IMR-90 (cell line): ENCODE data around the gene FAM25A. TPM values are rescaled to one million over a fixed set of nuclear protein-coding genes. Genes with fewer than 3 reads are reported as not detected.
"Not testable (repeated sequence)": the region's sequence is repeated elsewhere in the genome, so short reads cannot be mapped to it uniquely, and the experiment has no call there.

ENCODE experiments used
- ATAC-seq: fragments of 200-7000 bp; cut with Tn5 transposase; 2 replicates; pipeline ENCODE4 v1.9.1; 2020; ENCODE audit warnings: low read depth, mild to moderate bottlenecking, moderate library complexity
- BruUV-seq: library from RNA; stranded (reverse); fragments of 400-500 nt; replicated peaks from 2 replicates; lab custom pipeline; 2021; lab: Mats Ljungman, UMichigan
- CTCF ChIA-PET: fragments of 300-600 bp; formaldehyde crosslinking; extraction: SDS; loops from one replicate; lab custom pipeline; 2021; ENCODE audit warnings: antibody characterized with exemption; lab: Yijun Ruan, JAX
- POLR2A ChIA-PET: fragments of 300-600 bp; sonication (Branson Sonifier 250); formaldehyde crosslinking; loops from one replicate; lab custom pipeline; 2022; ENCODE audit warnings: antibody characterized with exemption; ENCODE audit not compliant: unreplicated experiment; lab: Charles Lee
- DNase-seq: peaks from one replicate; pipeline ENCODE4 v3.0.0; 2013
- H2AFZ ChIP-seq: replicated peaks from 2 replicates; pipeline ENCODE3; 2013; ENCODE audit warnings: low read length, mild to moderate bottlenecking; ENCODE audit not compliant: poor library complexity
- H2AK5ac ChIP-seq: 2 replicates; pipeline ENCODE4 v1.6.1; 2013; ENCODE audit warnings: low read depth, low read length, inconsistent platforms
- H2AK9ac ChIP-seq: replicated peaks from 2 replicates; pipeline ENCODE3; 2013; ENCODE audit warnings: mild to moderate bottlenecking, low read depth, low read length, moderate library complexity; ENCODE audit not compliant: poor library complexity
- H2BK120ac ChIP-seq: 2 replicates; pipeline ENCODE4 v1.6.1; 2013; ENCODE audit warnings: low read depth, low read length, inconsistent platforms
- H2BK15ac ChIP-seq: 3 replicates; pipeline ENCODE4 v1.6.1; 2013; ENCODE audit warnings: low read depth, low read length, inconsistent platforms
- H2BK20ac ChIP-seq: 2 replicates; pipeline ENCODE4 v1.6.1; 2013; ENCODE audit warnings: low read depth, mild to moderate bottlenecking, inconsistent platforms, low read length, moderate library complexity
- H2BK5ac ChIP-seq: 2 replicates; pipeline ENCODE4 v1.6.1; 2013; ENCODE audit warnings: mild to moderate bottlenecking, low read depth, low read length, inconsistent platforms; ENCODE audit not compliant: poor library complexity, severe bottlenecking
- H3K14ac ChIP-seq: replicated peaks from 2 replicates; pipeline ENCODE4 v1.6.1; 2013; ENCODE audit warnings: low read depth, low read length, inconsistent platforms
- H3K18ac ChIP-seq: 2 replicates; pipeline ENCODE4 v1.6.1; 2013; ENCODE audit warnings: low read depth, low read length, control low read depth
- H3K23ac ChIP-seq: 2 replicates; pipeline ENCODE4 v1.6.1; 2013; ENCODE audit warnings: low read depth, low read length, inconsistent platforms
- H3K27ac ChIP-seq: 2 replicates; pipeline ENCODE4 v1.5.1; 2013; ENCODE audit warnings: mild to moderate bottlenecking, control low read depth, low read length; ENCODE audit not compliant: insufficient read depth
- H3K27me3 ChIP-seq: 2 replicates; pipeline ENCODE4 v1.6.1; 2013; ENCODE audit warnings: low read length; ENCODE audit not compliant: control insufficient read depth, insufficient read depth
- H3K36me3 ChIP-seq: 2 replicates; pipeline ENCODE4 v1.6.1; 2013; ENCODE audit warnings: low read length, mixed read lengths; ENCODE audit not compliant: control insufficient read depth, insufficient read depth
- H3K4ac ChIP-seq: 2 replicates; pipeline ENCODE4 v1.6.1; 2013; ENCODE audit warnings: low read depth, low read length, inconsistent platforms
- H3K4me1 ChIP-seq: 2 replicates; pipeline ENCODE4 v1.6.1; 2013; ENCODE audit warnings: low read length, mixed read lengths; ENCODE audit not compliant: control insufficient read depth, insufficient read depth
- H3K4me2 ChIP-seq: 2 replicates; pipeline ENCODE4 v1.6.1; 2013; ENCODE audit warnings: low read depth, mild to moderate bottlenecking, control low read depth, low read length, moderate library complexity
- H3K4me3 ChIP-seq: 2 replicates; pipeline ENCODE4 v1.5.1; 2013; ENCODE audit warnings: low read depth, mild to moderate bottlenecking, control low read depth, low read length, moderate library complexity; ENCODE audit not compliant: insufficient read depth
- H3K56ac ChIP-seq: 2 replicates; pipeline ENCODE4 v1.6.1; 2013; ENCODE audit warnings: low read length, inconsistent platforms; ENCODE audit not compliant: insufficient read depth; ENCODE audit errors: extremely low read depth
- H3K79me1 ChIP-seq, 2 experiments: 2 replicates each; pipeline ENCODE4 v1.6.1; 2013; ENCODE audit warnings: low read length in 2 of 2, inconsistent platforms in 1 of 2, low read depth in 1 of 2
- H3K9ac ChIP-seq: 2 replicates; pipeline ENCODE4 v1.6.1; 2013; ENCODE audit warnings: low read depth, low read length, control low read depth
- H3K9me1 ChIP-seq: 2 replicates; pipeline ENCODE4 v1.6.1; 2013; ENCODE audit warnings: low read length, inconsistent platforms; ENCODE audit not compliant: insufficient read depth
- H3K9me3 ChIP-seq: 2 replicates; pipeline ENCODE4 v1.6.1; 2013; ENCODE audit warnings: low read length; ENCODE audit not compliant: control insufficient read depth, insufficient read depth
- H4K20me1 ChIP-seq: 2 replicates; pipeline ENCODE4 v1.6.1; 2013; ENCODE audit warnings: low read length, inconsistent platforms; ENCODE audit not compliant: insufficient read depth
- H4K5ac ChIP-seq: 2 replicates; pipeline ENCODE4 v1.6.1; 2013; ENCODE audit warnings: mild to moderate bottlenecking, low read depth, low read length, control low read depth
- H4K8ac ChIP-seq, 2 experiments: 2 replicates each; pipeline ENCODE4 v1.6.1; 2013; ENCODE audit warnings: low read depth in 2 of 2, low read length in 2 of 2, control low read depth in 1 of 2, inconsistent platforms in 1 of 2
- H4K91ac ChIP-seq: 2 replicates; pipeline ENCODE4 v1.6.1; 2013; ENCODE audit warnings: low read depth, low read length, inconsistent platforms; ENCODE audit not compliant: insufficient read depth
- FOS ChIP-seq: fragments of 150-350 bp; IDR thresholded peaks from 2 replicates; pipeline ENCODE4 v1.6.1; 2016; ENCODE audit warnings: low read depth, low read length
- MXI1 ChIP-seq: IDR thresholded peaks from 2 replicates; pipeline ENCODE4 v1.6.1; 2012; ENCODE audit warnings: low read depth, mild to moderate bottlenecking, low read length, moderate library complexity, borderline replicate concordance
- WGBS, 2 experiments: methylation state at CpG; one replicate each; pipeline versions ENCODE4 v1.1.5 to v1.1.7; 2013; ENCODE audit warnings: missing lambda C conversion rate in 2 of 2; ENCODE audit not compliant: insufficient read length in 1 of 2; ENCODE audit errors: extremely low coverage in 2 of 2; 5-methylcytosine and 5-hydroxymethylcytosine counted together
- dilution Hi-C: fragments of 300-500 bp; cut with HindIII; formaldehyde crosslinking; loops from one replicate; pipeline ENCODE4 v1.14.3; 2018; ENCODE audit warnings: low sequenced_read_pairs; ENCODE audit not compliant: unreplicated experiment
- in situ Hi-C: fragments of 300-500 bp; cut with MboI; formaldehyde crosslinking; loops from 3 replicates; pipeline ENCODE4 v1.14.3; 2019; ENCODE audit warnings: low sequenced_read_pairs, inconsistent platforms, mixed read lengths
- intact Hi-C: fragments of 100-400 bp; cut with micrococcal nuclease; formaldehyde crosslinking; loops from 2 replicates; pipeline ENCODE4 v1.10.0; 2022
- polyA plus RNA-seq, 3 experiments: library from polyadenylated mRNA; depleted of rRNA; stranded (reverse); fragments of >200 nt; gene quantifications; 2 replicates each; pipeline ENCODE4 v1.2.3, GENCODE V29; 2012; ENCODE audit warnings: low replicate concordance in 1 of 3
- total RNA-seq: library from RNA; depleted of rRNA; stranded (reverse); fragments of >200 nt; gene quantifications from 2 replicates; pipeline ENCODE4 v1.2.3, GENCODE V29; 2012
- TF ChIP-seq, protein P1 (sequence below): fragments of 150-350 bp; IDR thresholded peaks from 2 replicates; pipeline ENCODE4 v1.6.1; 2017; ENCODE audit warnings: mild to moderate bottlenecking, antibody characterized with exemption, low read length, low read depth

Gene FAM25A
- total and polyA plus RNA-seq, 2 of the 4 experiments (the other 2 are of a cell fraction), result not detected

DNA sequence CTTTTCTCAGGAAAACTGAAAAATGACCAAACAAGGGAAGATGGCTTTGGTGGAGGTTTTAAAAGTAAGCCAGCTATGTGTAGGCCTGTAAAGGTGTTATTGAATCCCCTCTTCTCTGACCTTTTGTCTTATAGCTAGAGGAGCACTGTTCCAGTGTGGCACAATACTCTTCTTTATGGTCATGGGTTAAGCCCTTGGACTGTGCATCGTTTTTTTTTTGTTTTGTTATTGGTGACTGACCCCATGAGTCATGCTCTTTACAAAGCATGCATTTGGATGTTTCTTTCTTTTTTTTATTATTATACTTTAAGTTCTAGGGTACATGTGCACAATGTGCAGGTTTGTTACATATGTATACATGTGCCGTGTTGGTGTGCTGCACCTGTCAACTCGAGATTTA, 19.6 kb upstream of the FAM25A start:
- TF ChIP-seq MXI1 (no peak), FOS (peak; percentile 45; the same call in 1 of the 2 replicates)
- TF ChIP-seq, protein P1, sequence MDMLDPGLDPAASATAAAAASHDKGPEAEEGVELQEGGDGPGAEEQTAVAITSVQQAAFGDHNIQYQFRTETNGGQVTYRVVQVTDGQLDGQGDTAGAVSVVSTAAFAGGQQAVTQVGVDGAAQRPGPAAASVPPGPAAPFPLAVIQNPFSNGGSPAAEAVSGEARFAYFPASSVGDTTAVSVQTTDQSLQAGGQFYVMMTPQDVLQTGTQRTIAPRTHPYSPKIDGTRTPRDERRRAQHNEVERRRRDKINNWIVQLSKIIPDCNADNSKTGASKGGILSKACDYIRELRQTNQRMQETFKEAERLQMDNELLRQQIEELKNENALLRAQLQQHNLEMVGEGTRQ, result no peak
- no peak overlapping the region for H3K9ac ChIP-seq
- H3K79me1 ChIP-seq, result no peaks in the 10 kb centered on the region
- no peak overlapping the region for H4K91ac ChIP-seq
- no TSS peak for BruUV-seq
- H3K4me1 ChIP-seq, result 0 out of 2 replicates have a peak, but pooled peaks cover 2% of the 10 kb centered on the region
- ChIA-PET CTCF (no interaction called here), POLR2A (no interaction called here)
- H2BK120ac ChIP-seq, result no peak overlapping the region
- H3K9me3 ChIP-seq, result no peaks in the 10 kb centered on the region
- no peak overlapping the region for H2BK5ac ChIP-seq
- H3K4me2 ChIP-seq, result no peak overlapping the region
- H4K20me1 ChIP-seq, result no peaks in the 10 kb centered on the region
- no peak overlapping the region for H3K56ac ChIP-seq
- no peak overlapping the region for H2AK9ac ChIP-seq
- no peaks in the 10 kb centered on the region for H3K36me3 ChIP-seq
- ATAC-seq, result peak; percentile 60; the same call in 1 of the 2 replicates
- DNase-seq, result peak; percentile 44
- no peak overlapping the region for H4K5ac ChIP-seq
- H3K23ac ChIP-seq, result no peak overlapping the region
- no peak overlapping the region for H4K8ac ChIP-seq
- H3K27ac ChIP-seq, result no peak overlapping the region
- in situ Hi-C loops, result no loop called here
- intact Hi-C loops, result no loop called here
- H3K9me1 ChIP-seq, result no peaks in the 10 kb centered on the region
- no peak overlapping the region for H3K4me3 ChIP-seq
- H3K18ac ChIP-seq, result no peak overlapping the region
- H2BK20ac ChIP-seq, result no peak overlapping the region
- dilution Hi-C loops, result no loop called here
- H3K27me3 ChIP-seq, result no peaks in the 10 kb centered on the region
- H2BK15ac ChIP-seq, result no peak overlapping the region
- no peak overlapping the region for H2AFZ ChIP-seq
- no peak overlapping the region for H3K14ac ChIP-seq
- no CpG with 5 or more reads among the region's 3 CpGs for WGBS, 2 experiments
- H2AK5ac ChIP-seq, result no peak overlapping the region
- no peak overlapping the region for H3K4ac ChIP-seq

DNA sequence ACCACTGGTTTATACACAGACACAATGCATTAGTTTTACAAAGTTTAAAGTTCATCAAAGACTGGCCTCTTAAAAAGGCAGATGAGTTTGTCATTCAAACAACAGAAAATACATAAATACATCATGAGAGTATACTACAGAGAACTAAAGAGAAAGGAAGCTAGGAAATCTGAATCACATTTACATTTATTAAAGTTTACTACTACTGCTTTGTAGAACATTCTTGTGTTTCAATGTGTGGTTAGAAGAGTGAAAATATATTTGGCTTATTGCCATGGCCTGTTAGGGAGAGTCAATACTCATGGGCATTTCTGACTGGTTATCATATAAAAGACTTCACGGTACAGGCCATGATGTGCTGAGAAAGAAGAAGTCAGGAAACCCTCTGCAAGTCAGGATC, 13.0 kb upstream of the FAM25A start:
- H2BK20ac ChIP-seq, H2BK120ac ChIP-seq, dilution Hi-C loops, intact Hi-C loops, H3K56ac ChIP-seq, H3K18ac ChIP-seq, BruUV-seq, H2AFZ ChIP-seq, H3K79me1 ChIP-seq, H4K5ac ChIP-seq, H3K9me1 ChIP-seq, H3K23ac ChIP-seq, H3K14ac ChIP-seq, H2BK5ac ChIP-seq, H2AK9ac ChIP-seq, in situ Hi-C loops, H3K4me1 ChIP-seq, ATAC-seq, H2BK15ac ChIP-seq, H3K27me3 ChIP-seq, H3K4me2 ChIP-seq, CTCF ChIA-PET, H4K20me1 ChIP-seq, POLR2A ChIA-PET, H3K4me3 ChIP-seq, H3K9me3 ChIP-seq, H4K8ac ChIP-seq, H3K27ac ChIP-seq, H3K36me3 ChIP-seq, H2AK5ac ChIP-seq, H3K9ac ChIP-seq, H4K91ac ChIP-seq, H3K4ac ChIP-seq: not testable (repeated sequence)
- no CpG with 5 or more reads among the region's 1 CpG for WGBS, 2 experiments
- peak; percentile 34 for DNase-seq
